Measurements from ENCODE around the gene RNF114.
"Not testable (repeated sequence)": the region's sequence is repeated elsewhere in the genome, so short reads cannot be mapped to it uniquely, and the experiment has no call there.

RNF114 gene

DNA sequence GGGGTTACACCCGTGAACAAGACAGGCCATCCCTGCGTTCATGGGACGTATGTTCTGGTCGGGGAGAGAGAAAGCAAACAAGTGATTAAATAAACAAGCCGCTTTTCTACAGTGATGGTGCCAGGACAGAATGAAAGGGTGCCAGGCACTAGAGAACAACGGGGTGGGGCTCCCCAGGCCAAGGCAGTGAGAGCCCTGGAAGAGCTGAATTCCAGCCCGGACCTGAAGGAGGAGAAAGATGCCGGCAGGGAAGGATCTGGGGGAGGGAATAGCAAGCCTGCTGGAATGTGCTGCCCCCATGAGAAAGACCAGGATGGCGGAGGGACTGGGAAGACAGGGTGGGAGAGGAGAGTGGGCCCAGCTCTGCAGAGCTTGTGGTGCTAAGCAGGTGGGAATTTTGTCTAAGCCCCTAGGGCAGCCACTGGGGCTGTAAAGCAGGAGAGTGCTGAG is 54.1 kb downstream of the RNF114 start:
- DNase-seq = no peak
- no peak for TF ChIP-seq CTCF (IDR thresholded peaks at IDR 0.05)
- Histone ChIP-seq H3K4me1 (peaks cover 0 to 47% (median 21%) of the 10 kb centered on the region in 4 donors), H3K27ac (peak overlapping the region; percentile 29 to 64), H3K36me3 (peaks cover 0 to 9% (median 0%) of the 10 kb centered on the region in 3 donors), H3K9me3 (no peaks in the 10 kb centered on the region), H3K27me3 (no peaks in the 10 kb centered on the region), H3K4me3 (no peak overlapping the region)
- intact Hi-C loops (cut with DNase I; ENCODE audit: low total_unique reads) = no loop called here

DNA sequence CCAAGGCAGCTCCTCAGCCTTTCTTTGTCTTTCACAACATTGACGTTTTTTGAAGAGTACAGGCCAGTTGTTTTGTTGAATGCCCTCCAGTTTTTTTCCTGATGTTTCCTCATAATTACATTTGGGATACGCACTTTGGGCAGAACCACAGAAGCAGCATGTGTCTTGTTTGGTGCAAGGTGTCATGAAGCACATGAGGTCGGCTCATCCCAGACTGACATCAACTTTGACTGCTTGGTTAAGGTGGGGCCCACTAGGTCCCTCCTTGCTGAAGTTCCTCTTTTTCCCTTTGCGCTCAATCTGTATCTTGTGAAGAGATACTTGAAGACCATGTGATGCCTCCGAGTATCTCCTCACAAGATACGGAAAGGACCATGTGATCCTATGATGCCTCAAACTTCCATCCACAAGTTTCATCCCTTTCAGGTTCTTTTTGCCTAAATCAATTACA is 57.1 kb downstream of the RNF114 start:
- Histone ChIP-seq H3K27me3 (no peaks in the 10 kb centered on the region), H3K27ac (no peak overlapping the region), H3K4me1 (peaks cover 0 to 25% (median 15%) of the 10 kb centered on the region in 4 donors), H3K4me3 (no peak overlapping the region), H3K36me3 (peaks cover 0 to 1% (median 0%) of the 10 kb centered on the region in 3 donors), H3K9me3 (no peaks in the 10 kb centered on the region)
- no peak for TF ChIP-seq CTCF (IDR thresholded peaks at IDR 0.05)
- peak in 1 of 2 donors; percentile 55 for DNase-seq
- intact Hi-C loops (cut with DNase I; ENCODE audit: low total_unique reads) = no loop called here

DNA sequence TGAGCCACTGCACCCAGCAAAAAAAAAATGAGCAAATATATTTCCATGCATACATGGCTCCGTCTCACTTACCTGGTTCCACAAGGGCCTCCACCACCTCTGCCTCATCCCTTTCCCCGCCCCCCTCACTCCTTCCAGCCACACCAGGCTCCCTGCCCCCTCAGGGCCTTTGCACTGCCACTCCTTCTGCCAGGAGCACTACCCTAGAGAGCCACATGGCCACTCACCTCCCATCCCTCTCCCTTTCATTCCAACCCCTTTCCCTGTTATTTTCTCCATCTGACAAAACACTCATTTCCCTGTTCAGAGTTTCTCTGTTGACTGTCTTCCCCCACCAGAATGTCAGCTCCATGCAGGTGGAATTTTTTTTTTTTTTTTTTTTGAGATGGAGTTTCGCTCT is 59.4 kb downstream of the RNF114 start:
- no peak for DNase-seq
- Histone ChIP-seq H3K36me3 (no peaks in the 10 kb centered on the region), H3K9me3 (no peaks in the 10 kb centered on the region), H3K4me1 (peaks cover 0 to 8% (median 2%) of the 10 kb centered on the region in 4 donors), H3K27me3 (no peaks in the 10 kb centered on the region), H3K4me3 (no peak overlapping the region), H3K27ac (no peak overlapping the region)
- TF ChIP-seq CTCF (IDR thresholded peaks at IDR 0.05) = no peak
- intact Hi-C loops (cut with DNase I; ENCODE audit: low total_unique reads) = no loop called here

GRCh38 chr20:49998478-49999188 is 62.4 kb downstream of the RNF114 start:
- H3K27me3 ChIP-seq; H3K27ac ChIP-seq; H3K9me3 ChIP-seq; intact Hi-C loops (cut with DNase I; ENCODE audit: low total_unique reads); DNase-seq; H3K4me3 ChIP-seq; H3K4me1 ChIP-seq; H3K36me3 ChIP-seq: not testable (repeated sequence)

DNA sequence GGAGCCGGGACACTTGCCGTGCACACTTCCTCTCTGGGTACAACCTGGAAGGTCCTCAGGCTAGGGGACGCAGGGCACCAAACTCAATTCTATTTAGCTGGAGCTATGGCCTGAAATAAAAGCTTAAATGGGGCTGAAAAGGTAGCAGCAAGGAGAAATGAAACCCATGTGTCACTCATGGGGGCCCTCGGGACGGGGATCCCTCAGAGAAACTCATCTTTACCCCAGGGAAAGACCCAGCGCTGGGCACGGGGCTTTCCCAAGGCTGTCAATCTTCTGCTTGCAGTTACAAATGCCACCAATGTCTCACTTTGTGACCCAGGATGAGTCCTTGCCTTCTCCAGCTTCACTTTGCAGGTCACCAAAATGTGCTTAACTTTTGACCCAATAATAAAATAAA is 63.1 kb downstream of the RNF114 start:
- Histone ChIP-seq H3K27ac (no peak overlapping the region), H3K27me3 (no peaks in the 10 kb centered on the region)
- intact Hi-C loops (cut with DNase I; ENCODE audit: low total_unique reads) = no loop called here

DNA sequence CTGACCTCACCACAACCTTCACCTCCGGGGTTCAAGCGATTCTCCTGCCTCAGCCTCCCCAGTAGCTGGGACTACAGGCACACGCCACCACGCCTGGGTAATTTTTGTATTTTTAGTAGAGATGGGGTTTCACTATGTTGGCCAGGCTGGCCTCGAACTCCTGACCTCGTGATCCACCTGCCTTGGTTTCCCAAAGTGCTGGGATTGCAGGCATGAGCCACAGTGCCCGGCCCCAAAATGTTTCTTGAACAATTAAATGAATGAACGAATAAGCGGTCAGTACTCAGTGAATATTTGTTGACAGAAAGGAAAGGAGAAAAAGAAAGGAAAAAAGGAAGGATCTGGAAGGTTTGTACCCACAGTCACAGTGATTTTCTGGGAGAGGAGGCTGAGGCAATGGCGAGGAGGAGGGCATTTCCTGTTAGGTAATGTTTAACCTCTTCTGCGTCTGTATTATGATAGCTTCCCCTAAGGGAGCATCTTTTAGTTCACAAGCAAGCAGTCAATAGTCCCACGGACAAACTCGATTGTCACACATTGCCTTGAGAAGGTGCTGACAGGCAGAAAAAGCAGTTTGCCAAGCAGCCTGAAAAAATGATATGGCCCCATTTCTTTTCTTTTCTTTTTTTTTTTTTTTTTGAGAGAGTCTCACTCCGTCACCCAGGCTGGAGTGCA is 64.5 kb downstream of the RNF114 start:
- DNase-seq; H3K27ac ChIP-seq; H3K36me3 ChIP-seq; H3K4me3 ChIP-seq; intact Hi-C loops (cut with DNase I; ENCODE audit: low total_unique reads); H3K4me1 ChIP-seq; H3K9me3 ChIP-seq; H3K27me3 ChIP-seq: not testable (repeated sequence)

More for the DNA sequence above, 63.1 kb downstream of the RNF114 start:
- peaks cover 0 to 2% (median 0%) of the 10 kb centered on the region in 4 donors for H3K4me1 ChIP-seq
- no peaks in the 10 kb centered on the region for H3K36me3 ChIP-seq
- H3K9me3 ChIP-seq = no peaks in the 10 kb centered on the region
- no peak for DNase-seq
- no peak for TF ChIP-seq CTCF (IDR thresholded peaks at IDR 0.05)
- no peak overlapping the region for H3K4me3 ChIP-seq

Data from tibial artery (tissue), 4 donors.